Naive thymus-derived CD4-positive, alpha-beta T cell (primary cell): ENCODE measurements around the gene KHDRBS2. TPM values are rescaled to one million over a fixed set of nuclear protein-coding genes. Genes with fewer than 3 reads are reported as not detected.

ENCODE experiments used
- ATAC-seq: fragments of 150-1000 bp; cut with Tn5 transposase; 2 replicates; pipeline ENCODE4 v1.10.0; 2021; ENCODE audit warnings: mild to moderate bottlenecking, moderate library complexity
- CTCF ChIA-PET: fragments of 350-600 bp; sonication (Branson Sonifier 250); formaldehyde crosslinking; loops from one replicate; lab custom pipeline; 2021; ENCODE audit warnings: antibody characterized with exemption; lab: Charles Lee
- POLR2A ChIA-PET: fragments of 350-600 bp; sonication (Branson Sonifier 250); formaldehyde crosslinking; loops from one replicate; lab custom pipeline; 2021; ENCODE audit warnings: antibody characterized with exemption, inconsistent platforms; lab: Charles Lee
- DNase-seq, 9 donors: peaks; one replicate each; pipeline versions ENCODE4 v3.0.0 to v3.0.0-alpha.2; 2020 to 2022; ENCODE audit warnings: mixed read lengths in 1 of 9
- H3K27ac ChIP-seq: one replicate; pipeline ENCODE4 v1.7.0; 2013; ENCODE audit warnings: mild to moderate bottlenecking, low read depth, low read length, moderate library complexity
- H3K27me3 ChIP-seq, 2 donors: one replicate each; pipeline ENCODE4 v1.7.0; 2013; ENCODE audit warnings: low read length in 2 of 2, mild to moderate bottlenecking in 2 of 2, moderate library complexity in 2 of 2; ENCODE audit not compliant: control insufficient read depth in 2 of 2, insufficient read depth in 2 of 2
- H3K36me3 ChIP-seq, 3 experiments: 1 replicate in 2 of 3; 2 replicates in 1 of 3; pipeline ENCODE4 v1.7.0; 2013; ENCODE audit warnings: low read length in 3 of 3, mild to moderate bottlenecking in 3 of 3, moderate library complexity in 1 of 3; ENCODE audit not compliant: insufficient read depth in 3 of 3, control insufficient read depth in 2 of 3
- H3K4me1 ChIP-seq, 2 donors: one replicate each; pipeline ENCODE4 v1.7.0; 2013; ENCODE audit warnings: low read length in 2 of 2, mild to moderate bottlenecking in 2 of 2, moderate library complexity in 1 of 2; ENCODE audit not compliant: control insufficient read depth in 2 of 2, insufficient read depth in 2 of 2
- H3K4me3 ChIP-seq: 2 replicates; pipeline ENCODE4 v1.7.0; 2013; ENCODE audit warnings: mild to moderate bottlenecking, low read length
- H3K9me3 ChIP-seq, 3 experiments: 1 replicate in 2 of 3; 2 replicates in 1 of 3; pipeline ENCODE4 v1.7.0; 2013; ENCODE audit warnings: low read length in 3 of 3; ENCODE audit not compliant: control insufficient read depth in 2 of 3
- H3K27ac Mint-ChIP-seq, 9 donors: one replicate each; pipeline ENCODE4 v1.8.0; 2020 to 2022; ENCODE audit warnings: mixed read lengths in 9 of 9, mild to moderate bottlenecking in 8 of 9, moderate library complexity in 5 of 9, inconsistent platforms in 2 of 9
- H3K27me3 Mint-ChIP-seq, 5 donors: one replicate each; pipeline ENCODE4 v1.8.0; 2021 to 2022; ENCODE audit warnings: mixed read lengths in 5 of 5, mild to moderate bottlenecking in 1 of 5
- H3K36me3 Mint-ChIP-seq, 5 donors: one replicate each; pipeline ENCODE4 v1.8.0; 2020 to 2022; ENCODE audit warnings: mixed read lengths in 5 of 5, mild to moderate bottlenecking in 3 of 5, inconsistent platforms in 1 of 5
- H3K4me1 Mint-ChIP-seq, 7 donors: one replicate each; pipeline ENCODE4 v1.8.0; 2020 to 2022; ENCODE audit warnings: mixed read lengths in 7 of 7, mild to moderate bottlenecking in 3 of 7, inconsistent platforms in 1 of 7
- H3K4me3 Mint-ChIP-seq, 10 donors: one replicate each; pipeline ENCODE4 v1.8.0; 2020 to 2022; ENCODE audit warnings: mild to moderate bottlenecking in 10 of 10, mixed read lengths in 10 of 10, moderate library complexity in 6 of 10, inconsistent platforms in 2 of 10
- H3K9me3 Mint-ChIP-seq, 11 donors: one replicate each; pipeline ENCODE4 v1.8.0; 2020 to 2022; ENCODE audit warnings: mixed read lengths in 11 of 11, mild to moderate bottlenecking in 4 of 11, inconsistent platforms in 1 of 11, moderate library complexity in 1 of 11
- intact Hi-C, 2 donors: fragments of 100-400 bp; cut with micrococcal nuclease; formaldehyde crosslinking; loops; one replicate each; pipeline ENCODE4 v1.15.1; 2023
- polyA plus RNA-seq, 2 donors: library from polyadenylated mRNA; unstranded; fragments of 300-500 nt; fragmentation: Illumina TruSeq; gene quantifications; one replicate each; pipeline ENCODE4 v1.2.3, GENCODE V29; 2021
- total RNA-seq, 6 experiments: library from RNA in 5 of 6; stranded (reverse) in 5 of 6; gene quantifications; 1 replicate in 5 of 6; 2 replicates in 1 of 6; pipeline ENCODE4 v1.2.3 and lab custom pipeline; 2021 to 2026

Gene KHDRBS2
- total and polyA plus RNA-seq, 7 experiments from 2014 or later = 0.37 TPM; not detected in 6

- Histone ChIP-seq H3K27me3 (no peaks in the 10 kb centered on the region), H3K9me3 (no peaks in the 10 kb centered on the region), H3K36me3 (no peaks in the 10 kb centered on the region), H3K4me3 (no peak overlapping the region), H3K4me1 (no peaks in the 10 kb centered on the region), H3K27ac (no peak overlapping the region)
- H3K4me3 Mint-ChIP-seq = no peak overlapping the region
- POLR2A ChIA-PET = no interaction called here
- H3K27ac Mint-ChIP-seq = no peak overlapping the region
- peaks cover 0 to 37% (median 6%) of the 10 kb centered on the region in 11 donors for H3K9me3 Mint-ChIP-seq
- intact Hi-C loops = no loop called here
- no peaks in the 10 kb centered on the region for H3K27me3 Mint-ChIP-seq
- DNase-seq (no peak), ATAC-seq (no peak)
- CTCF ChIA-PET = no interaction called here
- H3K4me1 Mint-ChIP-seq = no peaks in the 10 kb centered on the region
- H3K36me3 Mint-ChIP-seq = no peaks in the 10 kb centered on the region
Measured at GRCh38 chr6:62090442-62091229, 195.4 kb downstream of the KHDRBS2 start.

GRCh38 chr6:62089781-62090180 lies 196.2 kb downstream of the KHDRBS2 start:
- no peak overlapping the region for H3K27ac ChIP-seq
- H3K4me3 ChIP-seq = no peak overlapping the region
- no peaks in the 10 kb centered on the region for H3K27me3 Mint-ChIP-seq
- no peak overlapping the region for H3K4me3 Mint-ChIP-seq
- ATAC-seq (no peak), DNase-seq (no peak)
- no peaks in the 10 kb centered on the region for H3K4me1 Mint-ChIP-seq
- H3K36me3 Mint-ChIP-seq = no peaks in the 10 kb centered on the region
- no peak overlapping the region for H3K27ac Mint-ChIP-seq
- no peaks in the 10 kb centered on the region for H3K9me3 ChIP-seq
- ChIA-PET CTCF (no interaction called here), POLR2A (no interaction called here)
- peaks cover 2 to 44% (median 7%) of the 10 kb centered on the region in 11 donors for H3K9me3 Mint-ChIP-seq
- no peaks in the 10 kb centered on the region for H3K4me1 ChIP-seq
- no peaks in the 10 kb centered on the region for H3K36me3 ChIP-seq
- intact Hi-C loops = no loop called here
- no peaks in the 10 kb centered on the region for H3K27me3 ChIP-seq

DNA sequence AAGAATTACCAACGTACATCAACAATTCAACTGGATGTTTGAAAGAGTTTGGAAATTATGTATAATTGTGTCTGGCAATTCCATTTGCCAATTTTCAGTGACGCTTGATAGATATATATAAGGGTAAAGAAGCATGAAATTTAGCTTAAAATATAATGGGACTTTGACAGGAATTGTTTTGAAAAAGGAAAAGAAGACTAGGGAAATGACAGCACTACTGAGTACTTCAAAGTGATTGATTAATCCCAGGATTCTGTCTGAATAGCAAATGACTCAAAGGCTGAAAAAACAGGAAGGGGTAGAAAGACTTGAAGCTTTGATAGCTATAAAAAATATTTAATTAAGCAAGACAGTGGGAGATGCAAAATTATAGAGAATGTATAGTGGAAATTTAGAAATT lies 200.0 kb downstream of the KHDRBS2 start:
- Histone ChIP-seq H3K36me3 (no peaks in the 10 kb centered on the region), H3K27ac (no peak overlapping the region), H3K4me1 (no peaks in the 10 kb centered on the region), H3K27me3 (no peaks in the 10 kb centered on the region), H3K4me3 (no peak overlapping the region), H3K9me3 (no peaks in the 10 kb centered on the region)
- no peaks in the 10 kb centered on the region for H3K4me1 Mint-ChIP-seq
- ChIA-PET POLR2A (no interaction called here), CTCF (no interaction called here)
- no peak overlapping the region for H3K27ac Mint-ChIP-seq
- H3K9me3 Mint-ChIP-seq = peaks cover 4 to 46% (median 11%) of the 10 kb centered on the region in 11 donors
- H3K4me3 Mint-ChIP-seq = no peak overlapping the region
- H3K27me3 Mint-ChIP-seq = no peaks in the 10 kb centered on the region
- DNase-seq (no peak), ATAC-seq (no peak)
- no peaks in the 10 kb centered on the region for H3K36me3 Mint-ChIP-seq
- intact Hi-C loops = no loop called here

DNA sequence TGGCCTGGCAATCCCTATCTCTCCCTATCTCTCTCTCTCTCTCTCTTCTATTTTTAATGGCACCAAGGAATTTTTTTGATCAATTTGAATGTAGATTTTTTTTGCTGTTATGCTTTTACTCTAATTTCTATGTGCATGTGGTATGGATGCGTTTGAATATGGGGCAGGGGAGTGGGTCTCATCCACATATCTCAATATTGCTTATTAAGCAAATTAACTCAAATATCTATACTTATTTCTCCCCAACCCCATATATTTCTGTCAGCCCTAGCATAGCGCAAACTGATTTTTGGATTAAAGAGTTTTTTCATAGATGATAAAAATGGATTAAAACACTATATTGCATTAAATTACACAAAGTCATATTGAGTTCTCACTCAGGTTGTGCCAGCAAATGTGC lies 210.2 kb downstream of the KHDRBS2 start:
- no peaks in the 10 kb centered on the region for H3K36me3 ChIP-seq
- H3K4me1 Mint-ChIP-seq = no peaks in the 10 kb centered on the region
- no peak for DNase-seq
- intact Hi-C loops = no loop called here
- H3K9me3 ChIP-seq = peaks cover 0 to 3% (median 0%) of the 10 kb centered on the region in 3 experiments
- H3K4me3 Mint-ChIP-seq = no peak overlapping the region
- POLR2A ChIA-PET = no interaction called here
- no peak overlapping the region for H3K27ac ChIP-seq
- H3K4me3 ChIP-seq = no peak overlapping the region
- ATAC-seq = no peak
- CTCF ChIA-PET = no interaction called here
- H3K27me3 ChIP-seq = no peaks in the 10 kb centered on the region
- H3K27ac Mint-ChIP-seq = no peak overlapping the region
- peaks cover 0 to 24% (median 9%) of the 10 kb centered on the region in 11 donors for H3K9me3 Mint-ChIP-seq
- H3K4me1 ChIP-seq = no peaks in the 10 kb centered on the region
- no peaks in the 10 kb centered on the region for H3K27me3 Mint-ChIP-seq
- peaks cover 0 to 4% (median 0%) of the 10 kb centered on the region in 5 donors for H3K36me3 Mint-ChIP-seq

DNA sequence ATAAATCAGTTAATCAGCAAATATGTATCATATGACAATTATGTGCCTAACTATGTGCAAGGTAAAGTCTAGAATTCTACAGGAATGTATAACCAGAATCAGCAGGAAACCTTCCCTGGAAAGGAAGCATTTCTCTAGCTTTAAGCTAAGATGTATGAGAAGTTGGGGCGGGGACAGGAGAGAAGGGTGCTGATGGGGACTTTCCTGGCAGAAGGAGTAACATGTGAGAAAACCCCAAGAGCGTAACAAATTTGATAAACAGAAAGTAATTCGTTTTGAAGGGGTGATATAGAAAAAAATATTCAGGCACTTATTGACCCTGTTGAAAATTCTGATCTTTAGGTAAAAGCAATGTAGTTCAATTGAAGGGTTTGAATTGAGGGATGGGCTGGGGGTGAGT lies 226.1 kb downstream of the KHDRBS2 start:
- intact Hi-C loops = no loop called here
- H3K27ac Mint-ChIP-seq = no peak overlapping the region
- POLR2A ChIA-PET = no interaction called here

DNA sequence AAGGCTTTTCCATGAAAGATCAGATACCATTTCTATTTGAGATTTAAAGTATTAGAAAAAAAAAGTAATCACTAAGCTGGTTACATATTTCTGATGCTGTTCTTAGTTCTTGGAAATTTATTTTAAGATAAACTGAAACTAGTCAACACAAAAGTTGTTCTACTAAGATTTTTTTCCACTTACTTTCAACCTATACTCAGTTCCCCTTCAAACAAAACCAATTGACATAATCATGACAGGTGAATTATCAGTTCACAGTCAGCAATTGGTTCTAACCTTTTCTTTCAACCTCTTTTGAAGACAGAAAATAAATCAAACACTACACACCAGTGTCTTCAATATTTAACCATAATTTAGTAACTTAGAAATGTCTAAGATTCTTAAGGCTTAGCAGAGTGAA lies 228.7 kb downstream of the KHDRBS2 start:
- Mint-ChIP-seq H3K27me3 (no peaks in the 10 kb centered on the region), H3K36me3 (no peaks in the 10 kb centered on the region), H3K27ac (no peak overlapping the region), H3K9me3 (peaks cover under 1 to 40% (median 10%) of the 10 kb centered on the region in 11 donors), H3K4me3 (no peak overlapping the region), H3K4me1 (no peaks in the 10 kb centered on the region)
- no peak overlapping the region for H3K4me3 ChIP-seq
- H3K4me1 ChIP-seq = no peaks in the 10 kb centered on the region
- H3K9me3 ChIP-seq = no peaks in the 10 kb centered on the region
- intact Hi-C loops = no loop called here
- DNase-seq (no peak), ATAC-seq (no peak)
- H3K27ac ChIP-seq = no peak overlapping the region
- no peaks in the 10 kb centered on the region for H3K27me3 ChIP-seq
- POLR2A ChIA-PET = no interaction called here
- CTCF ChIA-PET = no interaction called here
- H3K36me3 ChIP-seq = no peaks in the 10 kb centered on the region

More for the DNA sequence above, 226.1 kb downstream of the KHDRBS2 start:
- Histone ChIP-seq H3K36me3 (no peaks in the 10 kb centered on the region), H3K27ac (no peak overlapping the region), H3K4me3 (no peak overlapping the region), H3K27me3 (no peaks in the 10 kb centered on the region), H3K4me1 (no peaks in the 10 kb centered on the region), H3K9me3 (no peaks in the 10 kb centered on the region)
- H3K4me3 Mint-ChIP-seq = no peak overlapping the region
- H3K9me3 Mint-ChIP-seq = peaks cover 0 to 30% (median 8%) of the 10 kb centered on the region in 11 donors
- no peaks in the 10 kb centered on the region for H3K36me3 Mint-ChIP-seq
- no peaks in the 10 kb centered on the region for H3K27me3 Mint-ChIP-seq
- DNase-seq (no peak), ATAC-seq (no peak)
- H3K4me1 Mint-ChIP-seq = no peaks in the 10 kb centered on the region
- CTCF ChIA-PET = no interaction called here

DNA sequence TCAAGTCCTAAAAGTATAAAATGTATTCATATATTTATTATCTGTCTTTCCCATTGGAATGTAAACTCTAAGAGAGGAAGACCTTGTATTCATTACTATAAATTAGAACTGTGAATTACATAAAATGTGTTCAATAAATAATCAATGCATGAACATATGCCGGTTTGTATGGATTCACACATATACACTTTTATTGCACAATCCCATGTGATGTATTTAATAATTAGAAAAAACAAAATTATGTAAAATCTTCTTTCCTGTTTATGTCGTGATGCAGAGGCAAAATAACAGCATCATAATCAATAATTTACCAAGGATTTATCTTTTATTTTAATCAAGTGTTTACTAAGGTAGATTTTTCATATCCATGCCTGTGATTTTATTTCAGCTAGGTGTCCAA lies 240.5 kb downstream of the KHDRBS2 start:
- no peak overlapping the region for H3K27ac ChIP-seq
- ATAC-seq = no peak
- H3K27me3 ChIP-seq = no peaks in the 10 kb centered on the region
- no peaks in the 10 kb centered on the region for H3K36me3 ChIP-seq
- Mint-ChIP-seq H3K9me3 (peaks cover 0 to 26% (median 3%) of the 10 kb centered on the region in 11 donors), H3K27me3 (no peaks in the 10 kb centered on the region), H3K36me3 (no peaks in the 10 kb centered on the region), H3K27ac (no peak overlapping the region), H3K4me1 (no peaks in the 10 kb centered on the region), H3K4me3 (no peak overlapping the region)
- intact Hi-C loops = no loop called here
- H3K4me1 ChIP-seq = no peaks in the 10 kb centered on the region
- ChIA-PET POLR2A (no interaction called here), CTCF (no interaction called here)
- no peak for DNase-seq
- H3K4me3 ChIP-seq = no peak overlapping the region
- no peaks in the 10 kb centered on the region for H3K9me3 ChIP-seq
